Panc1 (cell line): ENCODE measurements around the gene PDZD2. TPM values are rescaled to one million over a fixed set of nuclear protein-coding genes. Genes with fewer than 3 reads are reported as not detected.
A peak's percentile ranks its signal among the peaks of the same experiment; 100 is the strongest.

Experiments
- ATAC-seq: fragments of 200-7000 bp; cut with Tn5 transposase; 2 replicates; pipeline ENCODE4 v1.9.1; 2020; ENCODE audit warnings: mild to moderate bottlenecking, moderate library complexity
- BruUV-seq: library from RNA; stranded (reverse); fragments of 400-500 nt; replicated peaks from 2 replicates; lab custom pipeline; 2021; lab: Mats Ljungman, UMichigan
- CTCF ChIA-PET: fragments of 300-600 bp; sonication (Branson Sonifier 250); formaldehyde crosslinking; loops from one replicate; lab custom pipeline; 2022; ENCODE audit warnings: antibody characterized with exemption; lab: Charles Lee
- POLR2A ChIA-PET: fragments of 300-600 bp; sonication (Branson Sonifier 250); formaldehyde crosslinking; loops from one replicate; lab custom pipeline; 2022; ENCODE audit warnings: antibody characterized with exemption; lab: Charles Lee
- DNase-seq: peaks from one replicate; pipeline ENCODE4 v3.0.0-alpha.2; 2010; ENCODE audit warnings: low read depth, low spot score
- H3K27ac ChIP-seq: 2 replicates; pipeline ENCODE4 v1.5.1; 2011; ENCODE audit warnings: mild to moderate bottlenecking, low read length, inconsistent platforms
- H3K27me3 ChIP-seq: fragments of 200-500 bp; sonication (Bioruptor generic); 2 replicates; pipeline ENCODE4 v1.6.0; 2014; ENCODE audit warnings: low read length, inconsistent platforms; ENCODE audit not compliant: control insufficient read depth, insufficient read depth
- H3K36me3 ChIP-seq: fragments of 200-500 bp; sonication (Bioruptor generic); 2 replicates; pipeline ENCODE4 v1.5.1; 2014; ENCODE audit warnings: inconsistent platforms, mild to moderate bottlenecking, low read length, moderate library complexity; ENCODE audit not compliant: control insufficient read depth, insufficient read depth
- H3K4me1 ChIP-seq: 2 replicates; pipeline ENCODE4 v1.5.1; 2011; ENCODE audit warnings: inconsistent platforms, mild to moderate bottlenecking, low read length, moderate library complexity; ENCODE audit not compliant: control insufficient read depth, insufficient read depth
- H3K4me3 ChIP-seq, 2 experiments: 2 replicates each; pipeline ENCODE4 v1.5.1; 2011 to 2012; ENCODE audit warnings: low read depth in 2 of 2, low read length in 2 of 2, mild to moderate bottlenecking in 2 of 2, inconsistent platforms in 1 of 2, moderate library complexity in 1 of 2
- H3K9me3 ChIP-seq: fragments of 200-500 bp; sonication (Bioruptor generic); 2 replicates; pipeline ENCODE4 v1.5.1; 2014; ENCODE audit warnings: low read depth, mild to moderate bottlenecking, inconsistent platforms, low read length, moderate library complexity; ENCODE audit not compliant: control insufficient read depth, insufficient read depth
- POLR2AphosphoS5 ChIP-seq: IDR thresholded peaks from 2 replicates; pipeline ENCODE4 v1.6.1; 2012; ENCODE audit warnings: mild to moderate bottlenecking, low read depth, low read length, moderate library complexity
- SIN3A ChIP-seq: IDR thresholded peaks from 2 replicates; pipeline ENCODE4 v1.6.1; 2012; ENCODE audit warnings: low read depth, mild to moderate bottlenecking, low read length, moderate library complexity, borderline replicate concordance; ENCODE audit not compliant: insufficient read depth
- TCF7L2 ChIP-seq: IDR thresholded peaks from 2 replicates; pipeline ENCODE4 v1.6.1; 2011; ENCODE audit warnings: mild to moderate bottlenecking, low read depth, low read length, inconsistent platforms
- in situ Hi-C: cut with HindIII; loops from 2 replicates; pipeline ENCODE4 v1.10.0; 2016; ENCODE audit warnings: low sequenced_read_pairs, low pct_unique_long_range_greater_than_20kb
- intact Hi-C: fragments of 100-400 bp; cut with micrococcal nuclease; formaldehyde crosslinking; loops from one replicate; pipeline ENCODE4 v1.10.0; 2022; ENCODE audit not compliant: unreplicated experiment
- total RNA-seq: library from RNA; stranded (reverse); gene quantifications from one replicate; pipeline ENCODE4 v1.2.1, GENCODE V29; 2021; ENCODE audit not compliant: unreplicated experiment
- TF ChIP-seq, protein P1 (sequence below): fragments of 450-650 bp; IDR thresholded peaks from 2 replicates; pipeline ENCODE4 v1.5.1; 2017; ENCODE audit warnings: mild to moderate bottlenecking
- TF ChIP-seq, protein P2 (sequence below), 2 experiments: IDR thresholded peaks; 2 replicates each; pipeline ENCODE4 v1.6.1; 2011 to 2012; ENCODE audit warnings: low read depth in 2 of 2, control low read depth in 1 of 2, low read length in 1 of 2, mild to moderate bottlenecking in 1 of 2, moderate library complexity in 1 of 2; ENCODE audit not compliant: insufficient read depth in 1 of 2

PDZD2 gene
- total RNA-seq, 1 experiment from 2014 or later: 0.10 TPM

DNA sequence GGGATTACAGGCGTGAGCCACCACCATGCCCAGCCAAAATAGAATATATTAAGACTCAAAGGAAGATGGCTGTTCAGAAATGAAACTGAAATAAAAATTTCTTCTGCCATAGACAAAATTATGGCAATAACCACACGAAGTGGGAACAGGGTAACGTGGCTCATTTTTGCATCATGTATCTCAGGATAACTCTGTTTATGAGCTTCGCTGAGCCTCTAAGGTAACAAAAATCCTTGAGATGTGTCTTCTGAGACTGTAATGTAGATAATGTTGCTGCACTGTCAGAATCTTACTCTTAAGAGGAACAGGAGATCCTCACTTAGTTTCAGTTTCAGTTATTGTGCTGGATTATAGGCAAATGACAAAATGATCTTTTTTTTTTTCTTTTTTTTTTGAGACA lies 381.3 kb downstream of the PDZD2 start:
- peak overlapping the region in 1 of 2 experiments; percentile 3; a peak in 1 of 4 replicates for H3K4me3 ChIP-seq
- in situ Hi-C loops: no loop called here
- TF ChIP-seq, protein P1, sequence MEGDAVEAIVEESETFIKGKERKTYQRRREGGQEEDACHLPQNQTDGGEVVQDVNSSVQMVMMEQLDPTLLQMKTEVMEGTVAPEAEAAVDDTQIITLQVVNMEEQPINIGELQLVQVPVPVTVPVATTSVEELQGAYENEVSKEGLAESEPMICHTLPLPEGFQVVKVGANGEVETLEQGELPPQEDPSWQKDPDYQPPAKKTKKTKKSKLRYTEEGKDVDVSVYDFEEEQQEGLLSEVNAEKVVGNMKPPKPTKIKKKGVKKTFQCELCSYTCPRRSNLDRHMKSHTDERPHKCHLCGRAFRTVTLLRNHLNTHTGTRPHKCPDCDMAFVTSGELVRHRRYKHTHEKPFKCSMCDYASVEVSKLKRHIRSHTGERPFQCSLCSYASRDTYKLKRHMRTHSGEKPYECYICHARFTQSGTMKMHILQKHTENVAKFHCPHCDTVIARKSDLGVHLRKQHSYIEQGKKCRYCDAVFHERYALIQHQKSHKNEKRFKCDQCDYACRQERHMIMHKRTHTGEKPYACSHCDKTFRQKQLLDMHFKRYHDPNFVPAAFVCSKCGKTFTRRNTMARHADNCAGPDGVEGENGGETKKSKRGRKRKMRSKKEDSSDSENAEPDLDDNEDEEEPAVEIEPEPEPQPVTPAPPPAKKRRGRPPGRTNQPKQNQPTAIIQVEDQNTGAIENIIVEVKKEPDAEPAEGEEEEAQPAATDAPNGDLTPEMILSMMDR: no peak
- no peak for TF ChIP-seq SIN3A
- no peak for TF ChIP-seq POLR2AphosphoS5
- TF ChIP-seq TCF7L2: no peak
- TF ChIP-seq, protein P2, sequence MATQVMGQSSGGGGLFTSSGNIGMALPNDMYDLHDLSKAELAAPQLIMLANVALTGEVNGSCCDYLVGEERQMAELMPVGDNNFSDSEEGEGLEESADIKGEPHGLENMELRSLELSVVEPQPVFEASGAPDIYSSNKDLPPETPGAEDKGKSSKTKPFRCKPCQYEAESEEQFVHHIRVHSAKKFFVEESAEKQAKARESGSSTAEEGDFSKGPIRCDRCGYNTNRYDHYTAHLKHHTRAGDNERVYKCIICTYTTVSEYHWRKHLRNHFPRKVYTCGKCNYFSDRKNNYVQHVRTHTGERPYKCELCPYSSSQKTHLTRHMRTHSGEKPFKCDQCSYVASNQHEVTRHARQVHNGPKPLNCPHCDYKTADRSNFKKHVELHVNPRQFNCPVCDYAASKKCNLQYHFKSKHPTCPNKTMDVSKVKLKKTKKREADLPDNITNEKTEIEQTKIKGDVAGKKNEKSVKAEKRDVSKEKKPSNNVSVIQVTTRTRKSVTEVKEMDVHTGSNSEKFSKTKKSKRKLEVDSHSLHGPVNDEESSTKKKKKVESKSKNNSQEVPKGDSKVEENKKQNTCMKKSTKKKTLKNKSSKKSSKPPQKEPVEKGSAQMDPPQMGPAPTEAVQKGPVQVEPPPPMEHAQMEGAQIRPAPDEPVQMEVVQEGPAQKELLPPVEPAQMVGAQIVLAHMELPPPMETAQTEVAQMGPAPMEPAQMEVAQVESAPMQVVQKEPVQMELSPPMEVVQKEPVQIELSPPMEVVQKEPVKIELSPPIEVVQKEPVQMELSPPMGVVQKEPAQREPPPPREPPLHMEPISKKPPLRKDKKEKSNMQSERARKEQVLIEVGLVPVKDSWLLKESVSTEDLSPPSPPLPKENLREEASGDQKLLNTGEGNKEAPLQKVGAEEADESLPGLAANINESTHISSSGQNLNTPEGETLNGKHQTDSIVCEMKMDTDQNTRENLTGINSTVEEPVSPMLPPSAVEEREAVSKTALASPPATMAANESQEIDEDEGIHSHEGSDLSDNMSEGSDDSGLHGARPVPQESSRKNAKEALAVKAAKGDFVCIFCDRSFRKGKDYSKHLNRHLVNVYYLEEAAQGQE (IDR thresholded peaks at IDR 0.05; ENCODE audit: insufficient read depth in 1 of 2, low read depth in 2 of 2, low read length in 1 of 2): no peak
- POLR2A ChIA-PET: no interaction called here
- no peaks in the 10 kb centered on the region for H3K36me3 ChIP-seq
- ATAC-seq (no peak), DNase-seq (no peak)
- H3K9me3 ChIP-seq: no peaks in the 10 kb centered on the region
- intact Hi-C loops: no loop called here
- no peak overlapping the region for H3K27ac ChIP-seq
- CTCF ChIA-PET: no interaction called here
- no peaks in the 10 kb centered on the region for H3K4me1 ChIP-seq
- BruUV-seq: no TSS peak
- no peaks in the 10 kb centered on the region for H3K27me3 ChIP-seq

DNA sequence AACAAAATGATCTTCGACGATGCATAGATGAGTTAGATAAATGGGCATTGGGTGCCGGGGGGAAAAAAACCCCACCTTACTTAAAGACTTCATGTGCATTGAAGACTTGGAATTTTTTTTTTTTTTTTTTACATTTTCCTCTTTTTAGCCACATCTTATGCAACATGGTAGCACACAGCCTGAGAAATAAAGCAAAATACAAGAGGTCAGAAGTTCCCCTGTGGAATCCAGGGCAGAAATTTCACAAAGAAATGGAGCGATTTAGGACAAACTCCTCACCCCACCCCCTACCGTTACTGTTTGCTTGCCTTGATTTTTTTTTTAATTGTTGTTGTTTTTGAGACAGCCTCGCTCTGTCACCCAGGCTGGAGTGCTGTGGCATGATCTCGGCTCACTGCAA lies 382.0 kb downstream of the PDZD2 start:
- Histone ChIP-seq H3K4me1 (no peaks in the 10 kb centered on the region), H3K4me3 (no peak overlapping the region), H3K27ac (no peak overlapping the region), H3K36me3 (no peaks in the 10 kb centered on the region), H3K27me3 (no peaks in the 10 kb centered on the region), H3K9me3 (no peaks in the 10 kb centered on the region)
- intact Hi-C loops (no loop called here), in situ Hi-C loops (no loop called here)
- ATAC-seq (no peak), DNase-seq (no peak)
- ChIA-PET CTCF (no interaction called here), POLR2A (no interaction called here)
- TF ChIP-seq TCF7L2: no peak
- TF ChIP-seq, protein P1: no peak
- no peak for TF ChIP-seq POLR2AphosphoS5
- no peak for TF ChIP-seq SIN3A
- TF ChIP-seq, protein P2 (IDR thresholded peaks at IDR 0.05; ENCODE audit: insufficient read depth in 1 of 2, low read depth in 2 of 2, low read length in 1 of 2): no peak
- no TSS peak for BruUV-seq
